ENCODE results near the gene NXPE2. TPM values are rescaled to one million over a fixed set of nuclear protein-coding genes. Genes with fewer than 3 reads are reported as not detected.
A peak's percentile ranks its signal among the peaks of the same experiment; 100 is the strongest.

The NXPE2 gene
- total and polyA plus RNA-seq, 5 donors, result 0.07 to 0.40 (median 0.28) TPM; not detected in 1

- intact Hi-C loops (cut with DNase I), result no loop called here
- 87% methylated on average over 1 of the region's 1 CpG for WGBS
- Histone ChIP-seq H3K27me3 (ENCODE audit: control insufficient read depth, insufficient read depth) (no peaks in the 10 kb centered on the region), H3K4me1 (ENCODE audit: control insufficient read depth, insufficient read depth, low read length) (no peaks in the 10 kb centered on the region), H3K4me3 (ENCODE audit: low read length) (no peak overlapping the region), H3K27ac (ENCODE audit: low read length) (no peak overlapping the region), H3K9me3 (ENCODE audit: control insufficient read depth, low read length) (no peaks in the 10 kb centered on the region)
- DNase-seq (no peak), ATAC-seq (no peak)
Observed at GRCh38 chr11:114683007-114683406, 4.7 kb downstream of the NXPE2 start.

GRCh38 chr11:114684636-114685035 lies 6.3 kb downstream of the NXPE2 start:
- Histone ChIP-seq H3K27ac (ENCODE audit: low read length) (no peak overlapping the region), H3K9me3 (ENCODE audit: control insufficient read depth, low read length) (no peaks in the 10 kb centered on the region), H3K4me1 (ENCODE audit: control insufficient read depth, insufficient read depth, low read length) (no peaks in the 10 kb centered on the region), H3K4me3 (ENCODE audit: low read length) (no peak overlapping the region), H3K27me3 (ENCODE audit: control insufficient read depth, insufficient read depth) (no peaks in the 10 kb centered on the region)
- no peak for DNase-seq
- no peak for ATAC-seq
- intact Hi-C loops (cut with DNase I), result no loop called here

GRCh38 chr11:114685097-114685496 lies 6.8 kb downstream of the NXPE2 start:
- intact Hi-C loops (cut with DNase I), result no loop called here
- no peaks in the 10 kb centered on the region for H3K4me1 ChIP-seq (ENCODE audit: control insufficient read depth, insufficient read depth, low read length)
- no peak overlapping the region for H3K27ac ChIP-seq (ENCODE audit: low read length)
- no peaks in the 10 kb centered on the region for H3K27me3 ChIP-seq (ENCODE audit: control insufficient read depth, insufficient read depth)
- DNase-seq (no peak), ATAC-seq (no peak)
- no peaks in the 10 kb centered on the region for H3K9me3 ChIP-seq (ENCODE audit: control insufficient read depth, low read length)
- 95% methylated on average over 1 of the region's 1 CpG for WGBS
- no peak overlapping the region for H3K4me3 ChIP-seq (ENCODE audit: low read length)

GRCh38 chr11:114705280-114706024 lies 27.1 kb downstream of the NXPE2 start:
- H3K9me3 ChIP-seq (ENCODE audit: control insufficient read depth, low read length), result no peaks in the 10 kb centered on the region
- no peak overlapping the region for H3K4me3 ChIP-seq (ENCODE audit: low read length)
- no peaks in the 10 kb centered on the region for H3K27me3 ChIP-seq (ENCODE audit: control insufficient read depth, insufficient read depth)
- H3K4me1 ChIP-seq (ENCODE audit: control insufficient read depth, insufficient read depth, low read length), result no peaks in the 10 kb centered on the region
- WGBS, result 32% methylated on average over 4 of the region's 4 CpGs
- intact Hi-C loops (cut with DNase I), result no loop called here
- DNase-seq (peak; percentile 15 to 80 (median 57)), ATAC-seq (peak in 1 of 2 donors; percentile 89)
- no peak overlapping the region for H3K27ac ChIP-seq (ENCODE audit: low read length)

GRCh38 chr11:114709960-114710359 lies 31.6 kb downstream of the NXPE2 start:
- no peak overlapping the region for H3K4me3 ChIP-seq (ENCODE audit: low read length)
- intact Hi-C loops (cut with DNase I), result no loop called here
- H3K4me1 ChIP-seq (ENCODE audit: control insufficient read depth, insufficient read depth, low read length), result no peaks in the 10 kb centered on the region
- H3K27me3 ChIP-seq (ENCODE audit: control insufficient read depth, insufficient read depth), result no peaks in the 10 kb centered on the region
- no peak for ATAC-seq
- H3K9me3 ChIP-seq (ENCODE audit: control insufficient read depth, low read length), result no peaks in the 10 kb centered on the region
- 87% methylated on average over 1 of the region's 1 CpG for WGBS
- no peak for DNase-seq
- H3K27ac ChIP-seq (ENCODE audit: low read length), result no peak overlapping the region

- Histone ChIP-seq H3K4me1 (ENCODE audit: control insufficient read depth, insufficient read depth, low read length) (no peaks in the 10 kb centered on the region), H3K9me3 (ENCODE audit: control insufficient read depth, low read length) (no peaks in the 10 kb centered on the region), H3K27me3 (ENCODE audit: control insufficient read depth, insufficient read depth) (no peaks in the 10 kb centered on the region), H3K27ac (ENCODE audit: low read length) (no peak overlapping the region), H3K4me3 (ENCODE audit: low read length) (no peak overlapping the region)
- WGBS, result 97% methylated on average over 2 of the region's 2 CpGs
- ATAC-seq, result no peak
- no peak for DNase-seq
- intact Hi-C loops (cut with DNase I), result no loop called here
Observed at GRCh38 chr11:114713756-114714155, 35.4 kb downstream of the NXPE2 start.

GRCh38 chr11:114719562-114719961 lies 41.2 kb downstream of the NXPE2 start:
- H3K4me1 ChIP-seq (ENCODE audit: control insufficient read depth, insufficient read depth, low read length), result no peaks in the 10 kb centered on the region
- whole genome bisulfite sequencing, result 83% methylated on average over 5 of the region's 5 CpGs
- H3K27me3 ChIP-seq (ENCODE audit: control insufficient read depth, insufficient read depth), result no peaks in the 10 kb centered on the region
- ATAC-seq (no peak), DNase-seq (peak in 1 of 3 donors; percentile 9)
- H3K27ac ChIP-seq (ENCODE audit: low read length), result no peak overlapping the region
- intact Hi-C loops (cut with DNase I), result no loop called here
- no peak overlapping the region for H3K4me3 ChIP-seq (ENCODE audit: low read length)
- H3K9me3 ChIP-seq (ENCODE audit: control insufficient read depth, low read length), result no peaks in the 10 kb centered on the region

GRCh38 chr11:114724916-114725524 lies 46.7 kb downstream of the NXPE2 start:
- DNase-seq (no peak), ATAC-seq (no peak)
- no peaks in the 10 kb centered on the region for H3K4me1 ChIP-seq (ENCODE audit: control insufficient read depth, insufficient read depth, low read length)
- WGBS, result 81% methylated on average over 3 of the region's 3 CpGs
- H3K27me3 ChIP-seq (ENCODE audit: control insufficient read depth, insufficient read depth), result no peaks in the 10 kb centered on the region
- no peaks in the 10 kb centered on the region for H3K9me3 ChIP-seq (ENCODE audit: control insufficient read depth, low read length)
- no peak overlapping the region for H3K4me3 ChIP-seq (ENCODE audit: low read length)
- H3K27ac ChIP-seq (ENCODE audit: low read length), result no peak overlapping the region
- intact Hi-C loops (cut with DNase I), result no loop called here

GRCh38 chr11:114725623-114726022 lies 47.3 kb downstream of the NXPE2 start:
- H3K4me1 ChIP-seq (ENCODE audit: control insufficient read depth, insufficient read depth, low read length), result no peaks in the 10 kb centered on the region
- H3K27me3 ChIP-seq (ENCODE audit: control insufficient read depth, insufficient read depth), result no peaks in the 10 kb centered on the region
- H3K9me3 ChIP-seq (ENCODE audit: control insufficient read depth, low read length), result no peaks in the 10 kb centered on the region
- no peak for ATAC-seq
- H3K4me3 ChIP-seq (ENCODE audit: low read length), result no peak overlapping the region
- no peak for DNase-seq
- intact Hi-C loops (cut with DNase I), result no loop called here
- WGBS, result 65% methylated on average over 1 of the region's 1 CpG
- no peak overlapping the region for H3K27ac ChIP-seq (ENCODE audit: low read length)

- H3K4me3 ChIP-seq (ENCODE audit: low read length), result no peak overlapping the region
- no peaks in the 10 kb centered on the region for H3K27me3 ChIP-seq (ENCODE audit: control insufficient read depth, insufficient read depth)
- H3K9me3 ChIP-seq (ENCODE audit: control insufficient read depth, low read length), result no peaks in the 10 kb centered on the region
- no peaks in the 10 kb centered on the region for H3K4me1 ChIP-seq (ENCODE audit: control insufficient read depth, insufficient read depth, low read length)
- 70% methylated on average over 4 of the region's 4 CpGs for WGBS
- no peak for DNase-seq
- intact Hi-C loops (cut with DNase I), result no loop called here
- no peak for ATAC-seq
- no peak overlapping the region for H3K27ac ChIP-seq (ENCODE audit: low read length)
Observed at GRCh38 chr11:114736806-114737205, 58.5 kb downstream of the NXPE2 start.

GRCh38 chr11:114738954-114739353 lies 60.6 kb downstream of the NXPE2 start:
- no peak overlapping the region for H3K4me3 ChIP-seq (ENCODE audit: low read length)
- DNase-seq, result peak in 1 of 3 donors; percentile 45
- intact Hi-C loops (cut with DNase I), result no loop called here

More at GRCh38 chr11:114738954-114739353, 60.6 kb downstream of the NXPE2 start:
- ATAC-seq, result no peak
- Histone ChIP-seq H3K27me3 (ENCODE audit: control insufficient read depth, insufficient read depth) (no peaks in the 10 kb centered on the region), H3K4me1 (ENCODE audit: control insufficient read depth, insufficient read depth, low read length) (no peaks in the 10 kb centered on the region), H3K27ac (ENCODE audit: low read length) (no peak overlapping the region), H3K9me3 (ENCODE audit: control insufficient read depth, low read length) (no peaks in the 10 kb centered on the region)

Measured in right cardiac atrium (tissue), 5 donors.